OCI-LY1 (cell line): ENCODE data around the gene CCDC150.
"Not testable (repeated sequence)": the region's sequence is repeated elsewhere in the genome, so short reads cannot be mapped to it uniquely, and the experiment has no call there.

Source experiments
- H2AFZ ChIP-seq: fragments of 200-600 bp; sonication (generic), shearing (Covaris generic); 2 replicates; pipeline ENCODE4 v1.6.0; 2014; ENCODE audit warnings: antibody characterized with exemption, mild to moderate bottlenecking, low read length
- H3F3A ChIP-seq: fragments of 200-600 bp; sonication (generic), shearing (Covaris generic); 2 replicates; pipeline ENCODE4 v1.6.0; 2014; ENCODE audit warnings: mild to moderate bottlenecking, antibody characterized with exemption, low read length, moderate library complexity; ENCODE audit not compliant: insufficient read depth
- H3K27ac ChIP-seq: fragments of 200-600 bp; sonication (generic); 2 replicates; pipeline ENCODE4 v1.5.1; 2014; ENCODE audit warnings: low read length, mixed run types, mild to moderate bottlenecking, low read depth; ENCODE audit not compliant: poor library complexity, severe bottlenecking
- H3K27me3 ChIP-seq: fragments of 200-600 bp; sonication (generic); 2 replicates; pipeline ENCODE4 v1.6.0; 2014; ENCODE audit warnings: antibody characterized with exemption, mild to moderate bottlenecking, low read length, moderate library complexity; ENCODE audit not compliant: insufficient read depth
- H3K36me3 ChIP-seq: fragments of 200-600 bp; sonication (generic); 2 replicates; pipeline ENCODE4 v1.6.1; 2014; ENCODE audit warnings: mild to moderate bottlenecking, antibody characterized with exemption, low read length, moderate library complexity, mixed read lengths; ENCODE audit not compliant: insufficient read depth
- H3K4me1 ChIP-seq: fragments of 200-600 bp; sonication (generic); 2 replicates; pipeline ENCODE4 v1.5.1; 2014; ENCODE audit warnings: mild to moderate bottlenecking, low read length, moderate library complexity; ENCODE audit not compliant: insufficient read depth, severe bottlenecking
- H3K4me2 ChIP-seq: fragments of 200-600 bp; sonication (generic), shearing (Covaris generic); 2 replicates; pipeline ENCODE4 v1.6.1; 2014; ENCODE audit warnings: low read length
- H3K4me3 ChIP-seq: fragments of 200-600 bp; sonication (generic); 2 replicates; pipeline ENCODE4 v1.5.1; 2014; ENCODE audit warnings: low read length, low read depth, mild to moderate bottlenecking, mixed read lengths; ENCODE audit not compliant: poor library complexity, severe bottlenecking
- H3K79me2 ChIP-seq: fragments of 200-600 bp; shearing (Covaris generic); 2 replicates; pipeline ENCODE4 v1.6.1; 2016; ENCODE audit warnings: mixed run types, low read length, mixed read lengths; ENCODE audit not compliant: insufficient read depth
- H3K9ac ChIP-seq: fragments of 200-600 bp; sonication (generic), shearing (Covaris generic); 2 replicates; pipeline ENCODE4 v1.6.1; 2014; ENCODE audit warnings: mild to moderate bottlenecking, low read length, mixed read lengths
- H3K9me2 ChIP-seq: fragments of 200-600 bp; sonication (generic), shearing (Covaris generic); 2 replicates; pipeline ENCODE4 v1.6.1; 2014; ENCODE audit warnings: low read depth, mild to moderate bottlenecking, low read length, mixed read lengths
- H3K9me3 ChIP-seq: fragments of 200-600 bp; shearing (Covaris generic); 2 replicates; pipeline ENCODE4 v1.6.1; 2014; ENCODE audit warnings: low read length, mixed read lengths
- H4K20me1 ChIP-seq: fragments of 200-600 bp; sonication (generic), shearing (Covaris generic); 2 replicates; pipeline ENCODE4 v1.6.0; 2016; ENCODE audit warnings: mild to moderate bottlenecking, low read length; ENCODE audit not compliant: insufficient read depth
- CTCF ChIP-seq: fragments of 200-600 bp; sonication (generic), shearing (Covaris generic); IDR thresholded peaks from 2 replicates; pipeline ENCODE4 v1.5.1; 2017; ENCODE audit warnings: mild to moderate bottlenecking, antibody characterized with exemption, low read length, moderate library complexity, mixed read lengths
- EZH2 ChIP-seq: fragments of 200-600 bp; sonication (generic), shearing (Covaris generic); IDR thresholded peaks from 2 replicates; pipeline ENCODE4 v1.8.0; 2017; ENCODE audit warnings: borderline replicate concordance, mixed run types, mild to moderate bottlenecking, antibody characterized with exemption, low read length, moderate library complexity, mixed read lengths

CCDC150 gene

GRCh38 chr2:196685792-196686191 lies 46.3 kb downstream of the CCDC150 start:
- Histone ChIP-seq H3K9me3 (peaks cover 10% of the 10 kb centered on the region; the same call in 1 of the 2 replicates), H4K20me1 (no peaks in the 10 kb centered on the region), H3K79me2 (no peaks in the 10 kb centered on the region), H3K4me1 (no peaks in the 10 kb centered on the region), H3K36me3 (peaks cover 16% of the 10 kb centered on the region), H3K9me2 (no peaks in the 10 kb centered on the region), H3K4me3 (no peak overlapping the region), H2AFZ (no peak overlapping the region), H3F3A (no peaks in the 10 kb centered on the region), H3K27ac (no peak overlapping the region), H3K9ac (no peak overlapping the region), H3K4me2 (no peak overlapping the region), H3K27me3 (no peaks in the 10 kb centered on the region)
- TF ChIP-seq EZH2 (no peak), CTCF (no peak)

GRCh38 chr2:196686737-196687136 lies 47.2 kb downstream of the CCDC150 start:
- H3K27ac ChIP-seq, H3K27me3 ChIP-seq, H3K4me3 ChIP-seq, H3K4me2 ChIP-seq, H2AFZ ChIP-seq, H4K20me1 ChIP-seq, H3K9ac ChIP-seq, H3K79me2 ChIP-seq, H3K4me1 ChIP-seq, H3F3A ChIP-seq, H3K9me2 ChIP-seq: not testable (repeated sequence)
- peaks cover 10% of the 10 kb centered on the region; the same call in 1 of the 2 replicates for H3K9me3 ChIP-seq
- peaks cover 15% of the 10 kb centered on the region for H3K36me3 ChIP-seq

GRCh38 chr2:196696423-196697079 lies 57.0 kb downstream of the CCDC150 start:
- Histone ChIP-seq H3K4me1 (no peaks in the 10 kb centered on the region), H3F3A (no peaks in the 10 kb centered on the region), H3K9me2 (no peaks in the 10 kb centered on the region), H3K79me2 (no peaks in the 10 kb centered on the region), H3K27me3 (no peaks in the 10 kb centered on the region), H3K4me2 (no peak overlapping the region), H3K9me3 (no peaks in the 10 kb centered on the region), H4K20me1 (no peaks in the 10 kb centered on the region), H3K4me3 (no peak overlapping the region), H2AFZ (no peak overlapping the region), H3K36me3 (peaks cover 3% of the 10 kb centered on the region; the same call in 1 of the 2 replicates), H3K27ac (no peak overlapping the region), H3K9ac (no peak overlapping the region)
- TF ChIP-seq CTCF (no peak), EZH2 (no peak)

- Histone ChIP-seq H3K9me3 (no peaks in the 10 kb centered on the region), H3K79me2 (no peaks in the 10 kb centered on the region), H3F3A (no peaks in the 10 kb centered on the region), H3K4me3 (no peak overlapping the region), H2AFZ (no peak overlapping the region), H3K4me1 (no peaks in the 10 kb centered on the region), H3K27me3 (no peaks in the 10 kb centered on the region), H3K9me2 (no peaks in the 10 kb centered on the region), H3K27ac (no peak overlapping the region), H3K4me2 (no peak overlapping the region), H3K9ac (no peak overlapping the region), H4K20me1 (no peaks in the 10 kb centered on the region), H3K36me3 (peaks cover 3% of the 10 kb centered on the region; the same call in 1 of the 2 replicates)
- no peak for TF ChIP-seq EZH2
- no peak for TF ChIP-seq CTCF
Observed at GRCh38 chr2:196697825-196698224, 58.3 kb downstream of the CCDC150 start.
